Brain microvascular endothelial cell (primary cell): ENCODE measurements around the gene PCLO.

Experiments used
- DNase-seq: peaks from one replicate; pipeline ENCODE4 v3.0.0-alpha.2; 2020
- H3K27ac ChIP-seq: fragments of 250-450 bp; sonication (Bioruptor Pico); 2 replicates; pipeline ENCODE4 v1.5.1; 2020; ENCODE audit warnings: mild to moderate bottlenecking, moderate library complexity
- H3K27me3 ChIP-seq: fragments of 250-450 bp; sonication (Bioruptor Pico); replicated peaks from 2 replicates; pipeline ENCODE4 v1.5.1; 2020; ENCODE audit warnings: mild to moderate bottlenecking
- H3K36me3 ChIP-seq: fragments of 250-450 bp; sonication (Bioruptor Pico); replicated peaks from 2 replicates; pipeline ENCODE4 v1.5.1; 2020; ENCODE audit warnings: mild to moderate bottlenecking
- H3K4me3 ChIP-seq: 2 replicates; pipeline ENCODE4 v1.5.1; 2011; ENCODE audit warnings: low read depth, mild to moderate bottlenecking, control low read depth, low read length, moderate library complexity
- CTCF ChIP-seq: IDR thresholded peaks from 2 replicates; pipeline ENCODE4 v1.5.1; 2011; ENCODE audit warnings: low read depth, mild to moderate bottlenecking, moderate library complexity, low read length, control low read depth, inconsistent platforms; ENCODE audit errors: missing control alignments
- in situ Hi-C: cut with HindIII; loops from 2 replicates; pipeline ENCODE4 v1.10.0; 2017; ENCODE audit warnings: low sequenced_read_pairs, low pct_ligation_motif_present

The PCLO gene

GRCh38 chr7:82732677-82733076 is 430.0 kb downstream of the PCLO start:
- Histone ChIP-seq H3K4me3 (no peak overlapping the region), H3K27me3 (no peaks in the 10 kb centered on the region), H3K36me3 (no peaks in the 10 kb centered on the region), H3K27ac (no peak overlapping the region)
- DNase-seq, result no peak
- no peak for TF ChIP-seq CTCF
- in situ Hi-C loops, result no loop called here

GRCh38 chr7:82729172-82730030 is 433.3 kb downstream of the PCLO start:
- DNase-seq, result peak; percentile 38
- no peak overlapping the region for H3K27ac ChIP-seq
- no peaks in the 10 kb centered on the region for H3K36me3 ChIP-seq
- in situ Hi-C loops, result no loop called here
- no peaks in the 10 kb centered on the region for H3K27me3 ChIP-seq
- peak; percentile 77 for TF ChIP-seq CTCF
- no peak overlapping the region for H3K4me3 ChIP-seq

- DNase-seq, result no peak
- in situ Hi-C loops, result no loop called here
- no peak for TF ChIP-seq CTCF
- Histone ChIP-seq H3K27ac (no peak overlapping the region), H3K36me3 (no peaks in the 10 kb centered on the region), H3K4me3 (no peak overlapping the region), H3K27me3 (no peaks in the 10 kb centered on the region)
Observed at GRCh38 chr7:82726038-82726800, 436.5 kb downstream of the PCLO start.

GRCh38 chr7:82723411-82723810 is 439.3 kb downstream of the PCLO start:
- no peak for DNase-seq
- in situ Hi-C loops, result no loop called here
- TF ChIP-seq CTCF, result no peak
- Histone ChIP-seq H3K27ac (no peak overlapping the region), H3K36me3 (no peaks in the 10 kb centered on the region), H3K4me3 (no peak overlapping the region), H3K27me3 (no peaks in the 10 kb centered on the region)

- TF ChIP-seq CTCF, result no peak
- H3K27ac ChIP-seq, result no peak overlapping the region
- H3K36me3 ChIP-seq, result no peaks in the 10 kb centered on the region
- H3K4me3 ChIP-seq, result no peak overlapping the region
- no peak for DNase-seq
- in situ Hi-C loops, result no loop called here
- H3K27me3 ChIP-seq, result no peaks in the 10 kb centered on the region
Observed at GRCh38 chr7:82722946-82723345, 439.7 kb downstream of the PCLO start.
